HG03095 (cell line): ENCODE data around the gene COL4A4.
"Not testable (repeated sequence)": the region's sequence is repeated elsewhere in the genome, so short reads cannot be mapped to it uniquely, and the experiment has no call there.

Source experiments
- ATAC-seq: cut with Tn5 transposase; IDR thresholded peaks from one replicate; pipeline ENCODE4 v1.9.1; 2021; ENCODE audit warnings: moderate library complexity; ENCODE audit not compliant: unreplicated experiment

COL4A4 gene

DNA sequence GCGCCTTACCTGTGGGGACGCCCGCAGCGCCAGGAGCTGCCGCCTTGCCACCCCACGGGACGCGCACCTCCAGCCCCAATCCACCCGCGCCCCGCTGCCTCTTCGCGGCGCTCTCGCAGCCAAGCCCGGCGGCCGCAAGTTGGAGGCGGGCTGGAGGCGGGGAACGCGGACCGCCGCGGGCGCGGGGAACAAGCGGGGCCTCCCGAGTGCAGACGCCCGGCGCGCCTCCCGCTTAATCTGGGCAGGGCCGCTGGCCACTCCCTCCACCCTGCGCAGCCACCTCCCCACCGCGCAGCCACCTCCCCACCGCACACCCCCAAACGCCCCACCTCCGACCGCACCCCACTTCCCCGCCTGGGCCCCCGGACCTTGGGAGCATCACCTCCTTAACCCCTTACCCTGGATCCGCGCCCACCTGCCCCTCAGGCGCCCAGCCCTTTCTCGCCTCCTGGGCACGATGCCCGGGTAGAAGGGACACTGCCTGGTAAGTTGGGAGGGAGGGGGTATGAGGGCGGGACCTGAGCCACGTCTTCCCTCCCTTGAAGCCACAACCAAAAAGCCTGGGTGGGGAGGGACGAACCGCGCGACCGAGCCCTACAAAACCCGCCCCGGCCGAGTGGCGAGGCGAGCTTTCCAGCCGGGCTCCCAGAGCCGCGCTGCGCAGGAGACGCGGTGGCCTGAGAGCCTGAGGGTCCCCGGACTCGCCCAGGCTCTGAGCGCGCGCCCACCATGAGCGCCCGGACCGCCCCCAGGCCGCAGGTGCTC lies at the start of gene COL4A4, which contains the start of gene COL4A3:
Gene COL4A4, minus strand, starts transcription at position 208 of the 765 bp plus-strand sequence. CDS start 16,722 bp downstream, outside the sequence.
Gene COL4A3, plus strand, starts transcription at position 627 of the 765 bp plus-strand sequence. Its CDS starts 103 bp downstream, at position 730.
- ATAC-seq: peak; percentile 66

DNA sequence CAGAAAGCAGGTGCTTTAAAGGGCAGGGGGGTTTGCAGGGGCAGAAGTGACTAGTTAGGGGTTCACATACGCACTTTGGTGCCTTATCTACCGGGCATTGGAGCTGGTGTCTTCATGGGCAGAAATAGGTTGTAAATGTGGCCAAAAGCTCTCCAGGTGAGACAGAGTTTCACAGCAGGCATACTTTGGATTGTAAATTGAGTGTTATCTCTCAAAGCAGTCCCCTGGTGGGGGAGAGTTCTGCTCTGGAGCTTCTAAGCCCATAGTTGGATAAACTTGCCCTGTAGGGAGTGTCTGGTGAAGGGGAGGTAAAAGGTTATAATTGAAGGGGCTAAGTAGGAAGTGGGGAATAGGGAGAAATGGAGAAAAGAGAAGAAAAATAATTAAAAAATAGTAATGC lies 43.6 kb upstream of the COL4A4 start:
- no peak for ATAC-seq

DNA sequence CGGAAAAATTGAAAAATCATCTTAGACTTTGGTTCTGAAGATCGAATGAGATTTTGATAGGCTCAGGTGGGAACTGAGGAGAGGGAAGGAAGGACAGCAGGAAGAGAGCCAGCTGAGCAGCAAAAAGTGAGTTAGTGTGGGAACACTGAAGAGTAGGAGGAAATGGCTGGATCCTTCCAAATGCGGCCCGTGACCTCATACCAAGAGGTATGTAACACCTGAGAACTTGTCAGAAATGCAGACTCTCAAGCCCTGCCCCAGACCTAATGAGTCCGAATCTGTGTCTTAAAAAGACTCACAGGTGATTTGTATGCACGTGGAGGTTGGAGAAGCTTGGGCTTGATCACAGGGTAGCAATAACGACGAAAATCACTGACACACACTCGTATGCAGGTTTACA lies 42.4 kb upstream of the COL4A4 start:
- ATAC-seq: no peak

DNA sequence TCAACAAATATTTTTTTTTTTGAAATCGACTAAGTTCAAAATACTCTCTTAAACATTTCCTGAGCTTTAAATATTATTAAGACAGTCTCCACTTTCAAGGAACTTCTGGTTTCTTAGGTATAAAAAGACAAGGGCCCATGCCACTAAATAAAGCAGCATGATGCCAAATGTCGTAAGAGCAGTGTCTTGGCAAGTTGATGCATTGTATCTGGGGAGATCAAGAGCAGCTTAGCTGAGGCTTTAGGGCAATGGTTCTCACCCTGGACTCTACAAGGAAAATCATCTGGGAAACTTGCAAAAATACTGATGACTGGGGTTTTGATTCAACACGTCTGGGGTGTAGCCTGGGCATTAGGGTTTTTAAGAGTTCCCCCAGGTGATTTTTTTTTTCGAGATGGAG lies 41.7 kb upstream of the COL4A4 start:
- ATAC-seq: no peak

DNA sequence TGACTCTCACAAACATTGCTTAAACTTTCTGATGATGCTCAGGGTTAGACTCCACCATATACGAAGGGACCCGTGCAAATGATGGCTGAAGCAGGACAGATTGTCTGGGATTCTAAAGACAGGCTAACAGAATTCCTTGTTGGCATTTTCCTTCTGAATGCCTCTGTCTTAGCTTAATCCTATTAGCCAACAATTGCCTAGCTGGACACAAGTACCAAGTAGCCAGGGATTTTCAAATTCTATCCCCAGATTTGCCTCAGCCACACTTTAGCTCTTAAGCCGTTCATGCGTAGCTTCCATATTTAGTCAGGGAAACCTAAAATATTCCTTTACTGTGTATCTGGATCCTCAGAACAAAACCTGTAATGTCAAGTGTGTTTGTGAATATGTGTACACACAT lies 40.4 kb upstream of the COL4A4 start:
- no peak for ATAC-seq

DNA sequence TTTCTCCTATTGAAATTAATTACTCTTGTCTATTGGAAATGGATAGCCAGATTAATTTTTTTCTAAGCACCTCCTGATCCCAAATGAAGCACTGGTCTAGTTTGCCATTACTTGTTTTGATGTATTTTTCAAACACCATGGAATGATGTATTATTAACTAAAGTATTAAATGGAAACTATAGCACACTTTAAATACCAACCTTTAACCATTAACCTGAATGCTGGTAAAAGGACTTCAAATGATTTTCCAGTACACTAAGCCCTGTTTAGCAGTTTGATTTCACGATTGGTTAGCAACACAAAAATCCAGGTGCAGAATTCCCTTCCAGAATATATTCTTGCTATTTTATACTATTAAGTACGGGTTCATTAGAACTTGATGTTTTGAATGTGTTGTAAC lies 37.8 kb upstream of the COL4A4 start:
- no peak for ATAC-seq

DNA sequence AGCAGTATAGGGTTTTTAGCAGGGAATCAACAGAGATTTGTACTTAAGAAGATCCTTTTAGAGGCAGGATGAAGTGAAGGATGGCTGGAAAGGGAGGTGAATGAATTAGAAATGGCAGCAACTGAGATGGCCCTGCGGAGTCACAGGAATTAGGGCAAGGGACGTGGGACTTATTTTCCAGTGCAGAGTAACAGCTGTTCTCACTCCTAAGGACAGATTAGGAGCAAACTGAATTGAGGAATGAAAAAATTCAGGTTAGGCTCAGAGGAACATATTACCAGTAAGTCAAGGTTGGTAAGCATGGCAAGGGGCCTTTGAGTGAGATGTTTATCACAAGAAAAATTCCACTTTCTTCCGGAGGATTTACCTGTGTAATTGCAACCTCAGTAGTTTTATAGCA lies 34.9 kb upstream of the COL4A4 start:
- no peak for ATAC-seq

DNA sequence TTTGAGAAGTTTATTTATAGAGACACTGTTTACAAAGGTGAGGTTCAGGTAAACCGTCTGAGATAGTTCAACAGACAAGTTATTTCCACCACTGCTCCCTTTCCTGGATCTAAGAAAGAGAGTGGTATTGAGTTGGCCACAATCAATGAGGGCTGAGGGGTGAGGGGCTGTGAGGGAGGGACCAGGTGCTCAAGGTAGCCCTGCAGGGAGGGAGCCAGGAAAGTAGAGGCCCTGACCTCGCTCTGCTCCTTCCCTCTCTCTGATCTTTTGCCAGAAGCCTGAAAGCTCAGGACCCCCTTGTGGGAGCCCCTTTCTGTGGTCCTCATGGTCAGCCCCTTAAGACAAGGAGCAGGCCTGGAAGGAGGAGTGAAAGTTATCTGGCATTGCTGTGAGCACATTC lies 30.2 kb upstream of the COL4A4 start:
- ATAC-seq: no peak

DNA sequence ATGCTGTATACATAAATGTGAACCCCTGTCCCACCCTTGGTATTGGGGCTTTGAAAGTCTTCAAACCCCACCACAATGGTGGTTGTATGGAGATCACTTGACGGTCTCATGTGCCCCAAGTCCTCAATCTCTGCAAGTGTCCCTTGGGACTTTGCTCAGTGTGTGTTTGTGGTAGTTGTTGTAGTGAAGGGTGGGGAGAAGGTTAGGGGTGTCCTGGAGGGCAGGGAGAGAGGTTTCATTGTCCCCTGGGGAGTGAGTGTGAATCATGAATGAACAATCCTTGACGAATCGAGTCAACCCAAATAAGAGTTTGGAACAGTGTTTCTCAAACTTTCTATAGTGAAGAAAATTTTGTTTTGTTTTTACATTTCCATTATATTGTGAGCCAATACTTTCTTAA lies 28.5 kb upstream of the COL4A4 start:
- no peak for ATAC-seq

DNA sequence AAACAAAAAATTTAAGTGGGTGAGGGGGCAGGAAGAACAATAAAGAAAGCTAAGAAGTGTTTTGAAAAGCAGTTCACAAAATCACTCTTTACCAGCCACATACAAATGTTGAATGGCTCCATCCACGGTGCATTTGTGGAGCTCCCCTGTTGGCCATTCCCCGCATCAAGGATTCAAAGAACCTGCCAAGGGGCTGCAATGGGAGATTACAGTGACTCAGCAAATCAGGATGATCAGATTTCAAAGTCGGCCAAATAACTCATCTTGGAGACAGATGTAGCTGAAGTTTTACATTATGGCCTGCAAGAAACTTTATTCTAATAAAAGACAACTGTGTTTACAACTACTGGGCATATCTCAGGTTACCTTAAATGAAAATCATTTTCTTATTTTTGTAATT lies 27.4 kb upstream of the COL4A4 start:
- no peak for ATAC-seq

DNA sequence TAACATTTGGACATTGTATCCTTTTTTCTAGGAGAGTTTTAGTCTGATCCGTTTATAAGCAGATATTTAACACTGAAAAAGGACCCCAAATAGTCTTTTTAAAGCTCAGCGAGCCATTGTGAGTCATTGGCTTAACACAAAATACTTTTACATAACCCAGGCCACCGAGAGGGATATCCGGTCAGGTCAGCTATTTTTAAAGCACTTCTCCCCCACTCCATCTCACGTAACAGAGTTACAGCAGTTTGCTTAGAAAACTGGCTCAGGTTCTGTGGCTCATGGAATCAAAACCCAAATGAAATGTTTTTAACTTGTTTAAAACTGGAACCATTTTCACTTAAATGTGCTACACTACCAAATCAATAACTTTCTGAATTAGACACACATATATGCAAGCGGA lies 24.3 kb upstream of the COL4A4 start:
- ATAC-seq: peak; percentile 84

DNA sequence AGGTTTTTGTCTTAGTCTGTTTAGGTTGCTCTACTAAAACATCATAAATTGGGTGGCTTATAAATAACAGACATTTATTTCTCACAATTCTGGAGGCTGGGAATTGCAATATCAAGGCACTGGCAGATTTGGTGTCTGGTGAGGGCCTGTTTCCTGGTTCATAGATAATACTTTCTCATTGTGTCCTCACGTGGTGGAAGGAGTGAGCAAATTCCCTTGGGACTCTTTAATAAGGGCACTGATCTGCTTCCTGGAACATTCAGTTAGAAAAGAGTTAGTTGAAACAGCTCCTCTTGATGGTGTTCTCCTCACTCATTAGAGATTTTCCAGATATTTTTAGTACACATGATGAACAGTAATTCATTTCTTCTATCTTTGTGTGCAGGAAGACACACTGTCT lies 22.7 kb upstream of the COL4A4 start:
- ATAC-seq: no peak

DNA sequence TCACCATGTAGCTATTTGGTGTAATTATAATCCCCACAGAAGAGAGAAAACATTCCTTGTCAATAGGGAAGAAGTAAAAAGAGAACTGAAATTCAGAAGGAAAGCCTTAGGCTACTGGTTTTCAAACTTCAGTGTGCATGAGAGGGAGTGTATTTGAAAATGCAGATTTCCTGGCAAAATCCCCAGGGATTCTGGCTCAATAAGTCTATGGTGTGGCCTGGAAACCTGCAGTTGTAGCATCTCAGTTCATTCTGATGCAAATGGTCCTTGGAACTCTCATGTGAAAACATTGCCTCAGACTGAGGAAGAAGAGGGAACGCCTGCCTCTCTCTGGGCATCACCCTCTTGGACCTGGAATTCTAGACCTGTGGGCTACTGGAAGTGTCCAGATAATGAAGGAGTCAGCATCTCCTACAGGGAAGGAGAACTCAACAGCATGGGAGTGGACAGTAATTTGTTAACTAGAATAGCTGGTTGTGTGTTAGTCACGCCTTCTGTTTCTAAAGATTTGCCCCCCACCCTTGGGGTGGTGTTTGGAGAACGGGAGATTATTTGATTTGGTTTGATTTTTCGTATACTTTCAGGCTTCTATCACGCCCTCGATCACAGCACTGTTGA lies 21.7 kb upstream of the COL4A4 start:
- ATAC-seq: no peak

DNA sequence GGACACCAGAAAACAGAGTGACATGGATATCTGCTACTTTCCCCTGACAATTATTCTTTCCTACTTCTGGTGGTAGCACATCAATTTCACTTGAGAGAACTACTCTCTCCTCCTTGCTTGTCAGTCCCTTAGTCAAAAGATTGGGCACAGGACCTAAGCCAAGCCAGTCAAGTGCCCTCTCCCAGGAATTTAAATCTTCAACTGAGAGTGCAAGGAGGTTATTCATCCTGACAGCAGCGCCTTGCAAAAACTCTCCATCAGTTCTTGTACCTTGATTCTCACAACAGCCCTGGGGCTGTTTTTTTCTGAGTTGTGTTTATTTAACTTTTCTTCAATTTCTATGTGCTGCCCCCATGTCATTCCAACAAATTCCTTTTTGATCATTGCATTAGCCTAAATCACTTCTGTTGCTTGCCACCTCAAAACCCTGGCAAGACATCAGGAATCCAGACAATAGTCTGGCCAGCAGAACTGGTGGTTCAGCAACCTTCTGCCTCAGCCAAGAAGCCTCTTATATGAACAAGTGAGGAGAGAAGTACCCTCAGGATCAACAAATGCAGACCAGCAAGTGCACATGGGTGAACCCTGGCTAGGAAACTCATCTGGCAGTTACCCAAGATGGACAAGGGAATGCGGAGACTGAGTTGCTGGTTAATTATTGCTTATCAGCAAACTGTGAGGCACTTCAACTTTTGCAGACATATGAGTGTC lies 19.8 kb upstream of the COL4A4 start:
- no peak for ATAC-seq

DNA sequence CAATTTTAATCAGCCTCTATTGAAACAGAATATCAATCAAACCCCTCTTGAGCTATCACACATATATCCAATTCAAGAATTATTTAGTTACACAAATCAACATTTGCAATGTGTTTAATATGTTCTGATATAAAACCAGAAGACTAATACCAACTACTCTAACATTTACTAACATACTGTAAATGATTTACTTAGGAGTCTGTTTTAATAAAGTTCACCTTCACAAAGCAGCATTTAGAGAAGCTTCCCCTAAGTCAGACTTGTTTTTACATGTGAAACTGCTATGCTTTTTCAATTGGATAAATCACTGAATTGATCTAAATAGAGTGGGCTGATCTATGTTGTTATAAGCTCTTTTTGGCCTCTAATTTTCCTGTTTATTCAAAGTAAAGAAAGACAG lies 18.8 kb upstream of the COL4A4 start:
- no peak for ATAC-seq

DNA sequence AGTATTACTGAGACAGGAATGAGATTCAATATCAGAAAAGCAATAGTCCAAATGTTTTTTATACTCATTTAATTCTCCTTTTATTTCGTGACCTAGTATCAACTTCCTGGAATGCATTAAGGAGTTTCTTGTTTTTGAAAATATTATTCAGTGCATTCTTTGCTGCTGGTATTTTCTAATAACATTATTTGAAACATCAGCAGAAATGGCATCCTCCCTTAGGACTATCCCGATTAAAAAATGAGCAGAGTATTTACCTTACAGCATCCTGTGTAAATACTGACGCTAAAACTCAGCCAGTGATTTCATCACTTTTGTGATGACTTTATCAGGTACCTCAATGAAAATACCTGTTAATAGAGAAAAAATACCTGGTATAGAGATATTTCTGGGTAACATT lies 16.8 kb upstream of the COL4A4 start:
- no peak for ATAC-seq

DNA sequence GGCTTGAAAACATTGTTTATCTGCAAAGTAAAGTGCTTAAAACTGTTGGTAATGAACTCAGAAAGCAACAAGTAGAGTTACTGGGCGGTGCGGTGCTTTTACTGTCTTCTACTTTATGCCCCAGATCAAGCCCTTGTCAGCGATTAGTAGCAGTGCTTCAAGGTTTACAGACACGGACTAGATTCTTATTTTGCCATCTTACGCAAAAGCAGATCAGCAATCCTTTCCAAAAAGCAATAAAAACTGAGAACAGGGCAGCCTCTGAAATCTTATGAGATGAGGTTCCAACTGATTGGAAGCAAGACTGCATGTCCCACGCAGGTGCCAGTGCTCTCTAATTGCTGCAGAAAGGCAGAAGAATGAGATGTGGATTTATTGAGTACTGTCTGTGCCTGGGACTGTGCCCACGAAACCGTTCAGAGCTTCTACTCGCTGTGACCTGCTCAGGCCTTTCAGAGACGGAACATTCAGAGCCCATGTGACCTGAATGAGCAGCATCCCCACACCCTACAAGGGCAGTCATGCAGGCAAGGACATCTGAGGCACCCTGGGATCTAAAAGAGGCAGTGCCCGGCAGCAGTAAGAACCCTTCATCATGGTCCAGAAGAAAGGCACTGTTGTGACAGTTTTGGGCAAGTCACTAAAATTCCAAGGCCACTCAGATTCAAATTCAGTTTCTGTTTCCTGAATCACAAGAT lies 16.1 kb upstream of the COL4A4 start:
- ATAC-seq: no peak

DNA sequence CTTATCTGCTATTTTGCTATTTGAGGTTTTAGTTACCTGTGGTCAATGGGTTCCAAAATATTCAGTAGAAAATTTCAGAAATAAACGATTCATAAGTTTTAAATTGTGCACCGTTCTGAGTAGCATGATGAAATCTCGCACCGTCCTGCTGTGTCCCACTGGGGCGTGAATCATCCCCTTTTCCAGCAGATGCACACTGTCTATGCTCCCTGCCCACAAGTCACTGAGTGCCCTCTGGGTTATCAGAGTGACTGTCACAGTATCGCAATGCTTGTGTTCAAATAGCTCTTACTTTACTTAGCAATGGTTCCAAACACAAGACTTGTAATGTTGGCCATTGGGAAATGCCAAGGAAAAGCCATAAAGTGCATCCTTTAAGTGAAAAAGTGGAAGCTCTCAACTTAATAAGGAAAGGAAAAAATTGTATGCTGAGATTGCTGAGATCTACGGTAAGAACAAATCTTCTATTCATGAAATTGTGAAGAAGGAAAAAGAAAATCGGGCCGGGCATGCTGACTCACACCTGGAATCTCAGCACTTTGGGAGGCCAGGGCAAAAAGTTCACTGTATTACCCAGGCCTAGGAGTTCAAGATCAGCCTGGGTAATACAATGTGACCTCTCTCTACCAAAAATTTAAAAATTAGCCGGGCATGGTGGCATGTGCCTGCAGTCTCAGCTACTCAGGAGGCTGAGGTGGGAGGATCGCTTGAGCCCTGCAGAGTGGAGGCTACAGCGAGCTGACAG lies 13.8 kb upstream of the COL4A4 start:
- no peak for ATAC-seq

DNA sequence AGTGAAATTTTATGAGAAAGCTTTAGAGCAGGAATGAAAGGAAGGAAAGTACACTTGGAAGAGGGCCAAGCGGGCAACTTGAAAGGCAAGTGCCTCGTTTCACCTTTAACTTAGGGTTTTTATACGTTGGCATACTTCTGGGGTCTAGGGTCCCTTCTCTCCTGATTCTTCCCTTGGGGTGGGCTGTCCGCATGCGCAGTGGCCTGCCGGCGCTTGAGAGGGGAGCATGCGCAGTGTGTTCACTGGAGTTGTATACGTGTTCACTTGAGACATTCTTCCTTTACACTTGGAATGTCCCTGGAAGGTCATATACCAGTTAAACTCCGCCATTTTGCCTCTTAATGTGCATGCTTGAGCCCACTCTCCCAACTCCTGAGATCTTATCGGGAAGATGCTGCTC lies 7.8 kb upstream of the COL4A4 start:
- not testable (repeated sequence) for ATAC-seq

DNA sequence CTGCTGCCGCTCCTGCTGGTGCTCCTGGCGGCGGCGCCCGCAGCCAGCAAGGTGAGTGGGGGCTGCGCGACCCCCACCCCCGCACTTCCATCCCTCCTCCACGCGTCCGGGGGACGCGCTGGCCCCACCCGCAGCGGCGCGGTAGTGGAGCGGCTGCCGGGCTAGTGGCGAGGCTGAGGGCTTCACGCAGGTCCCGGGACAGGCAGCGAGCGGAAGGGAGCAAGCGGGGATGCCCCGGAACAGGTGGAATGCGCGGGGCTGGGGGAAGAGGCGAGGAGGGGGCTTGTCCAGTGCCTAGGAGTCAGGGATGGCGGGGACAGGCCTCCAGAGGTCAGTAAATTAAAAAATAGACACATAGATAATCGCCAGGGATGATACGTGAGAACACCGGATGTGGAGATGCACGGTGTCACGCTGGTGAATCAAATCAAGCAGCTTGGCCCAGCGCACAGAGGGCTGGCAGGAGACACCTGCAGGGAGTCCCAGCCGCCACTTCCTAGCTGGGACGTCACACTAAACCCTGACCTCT lies 822 bp upstream of the COL4A4 start:
- ATAC-seq: peak; percentile 61
